Suprapubic skin (tissue), 4 donors: ENCODE data around the gene GABRB1. TPM values are rescaled to one million over a fixed set of nuclear protein-coding genes. Genes with fewer than 3 reads are reported as not detected.

Experiments used
- DNase-seq, 2 donors: peaks; one replicate each; pipeline ENCODE4 v3.0.0-alpha.2; 2019; ENCODE audit warnings: low spot score in 2 of 2
- H3K27ac ChIP-seq: fragments of 200-600 bp; sonication (generic); one replicate; pipeline ENCODE4 v1.5.1; 2019
- H3K27me3 ChIP-seq: fragments of 200-600 bp; sonication (generic); one replicate; pipeline ENCODE4 v1.5.1; 2019
- H3K36me3 ChIP-seq: fragments of 200-600 bp; sonication (generic); one replicate; pipeline ENCODE4 v1.5.1; 2019
- H3K4me1 ChIP-seq: fragments of 200-600 bp; sonication (generic); one replicate; pipeline ENCODE4 v1.5.1; 2019
- H3K4me3 ChIP-seq: fragments of 200-600 bp; sonication (generic); one replicate; pipeline ENCODE4 v1.5.1; 2019; ENCODE audit warnings: mild to moderate bottlenecking
- H3K9me3 ChIP-seq: fragments of 200-600 bp; sonication (generic); one replicate; pipeline ENCODE4 v1.5.1; 2019
- CTCF ChIP-seq, 2 donors: fragments of 200-600 bp in 1 of 2; fragments of 450-650 bp in 1 of 2; sonication (generic) in 1 of 2; IDR thresholded peaks; one replicate each; pipeline ENCODE4 v1.5.1; 2016 to 2019; ENCODE audit warnings: antibody characterized with exemption in 2 of 2, mild to moderate bottlenecking in 1 of 2, moderate library complexity in 1 of 2
- EP300 ChIP-seq: sonication (generic); formaldehyde crosslinking; IDR thresholded peaks from one replicate; pipeline ENCODE4 v1.6.1; 2017; ENCODE audit warnings: antibody characterized with exemption
- POLR2A ChIP-seq, 2 donors: fragments of 450-650 bp; IDR thresholded peaks; one replicate each; pipeline ENCODE4 v1.6.1; 2017; ENCODE audit warnings: antibody characterized with exemption in 2 of 2, mild to moderate bottlenecking in 2 of 2, moderate library complexity in 2 of 2
- POLR2AphosphoS5 ChIP-seq, 3 donors: sonication (generic); formaldehyde crosslinking; IDR thresholded peaks; one replicate each; pipeline ENCODE4 v1.6.1; 2017; ENCODE audit warnings: antibody characterized with exemption in 3 of 3
- WGBS: methylation state at CpG from one replicate; pipeline ENCODE4 v1.1.5; 2018; 5-methylcytosine and 5-hydroxymethylcytosine counted together
- total RNA-seq, 4 donors: library from RNA; depleted of rRNA; stranded (reverse); fragments of >200 nt; gene quantifications; one replicate each; pipeline ENCODE4 v1.1.0, GENCODE V29; 2016

GABRB1 gene
- total RNA-seq, 4 donors from 2014 or later = not detected

GRCh38 chr4:47463235-47463956 is 432.0 kb downstream of the GABRB1 start, which contains the start of gene COMMD8:
COMMD8 (minus strand) TSS chr4:47463702; CDS start chr4:47463651, 51 bp downstream.
- Histone ChIP-seq H3K4me1 (peaks cover 17% of the 10 kb centered on the region), H3K27ac (peak within 1 kb of the TSS; percentile 75), H3K36me3 (no peaks in the 10 kb centered on the region), H3K4me3 (peak within 1 kb of the TSS; percentile 74), H3K27me3 (no peaks in the 10 kb centered on the region), H3K9me3 (no peaks in the 10 kb centered on the region)
- peak; percentile 99 for DNase-seq
- peak in 2 of 3 donors; percentile 65 to 79 for TF ChIP-seq POLR2AphosphoS5 (IDR thresholded peaks at IDR 0.05)
- peak in 1 of 2 donors; percentile 27 for TF ChIP-seq CTCF (IDR thresholded peaks at IDR 0.05)
- TF ChIP-seq EP300 = no peak
- peak in 1 of 2 donors; percentile 29 for TF ChIP-seq POLR2A (IDR thresholded peaks at IDR 0.05)
- WGBS = under 1% methylated on average over 19 of the region's 51 CpGs

DNA sequence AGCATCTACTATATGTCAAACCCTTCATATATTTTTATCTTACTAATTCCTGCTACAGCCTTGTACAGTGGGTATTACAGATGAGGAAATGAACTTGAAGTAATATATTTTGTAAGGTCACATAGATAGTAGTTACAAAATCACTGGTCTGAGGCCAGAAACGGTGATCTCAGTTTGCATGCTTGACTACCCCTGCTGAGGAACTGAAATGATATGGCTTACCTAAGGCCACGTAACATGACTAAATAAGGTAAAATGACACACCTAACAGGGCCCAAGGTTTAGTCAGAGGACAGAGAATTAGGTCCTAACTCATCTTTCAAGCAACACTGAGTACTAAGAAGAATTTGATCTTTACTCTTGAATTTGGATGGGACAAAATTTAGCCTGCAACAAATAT is 433.6 kb downstream of the GABRB1 start:
- H3K36me3 ChIP-seq = no peaks in the 10 kb centered on the region
- H3K27ac ChIP-seq = no peak overlapping the region
- no peak overlapping the region for H3K4me3 ChIP-seq
- no peaks in the 10 kb centered on the region for H3K9me3 ChIP-seq
- DNase-seq = no peak
- H3K4me1 ChIP-seq = peaks cover 18% of the 10 kb centered on the region
- 83% methylated on average over 2 of the region's 2 CpGs for WGBS
- no peak for TF ChIP-seq POLR2A (IDR thresholded peaks at IDR 0.05)
- TF ChIP-seq EP300 = no peak
- TF ChIP-seq CTCF (IDR thresholded peaks at IDR 0.05) = no peak
- no peak for TF ChIP-seq POLR2AphosphoS5 (IDR thresholded peaks at IDR 0.05)
- no peaks in the 10 kb centered on the region for H3K27me3 ChIP-seq

DNA sequence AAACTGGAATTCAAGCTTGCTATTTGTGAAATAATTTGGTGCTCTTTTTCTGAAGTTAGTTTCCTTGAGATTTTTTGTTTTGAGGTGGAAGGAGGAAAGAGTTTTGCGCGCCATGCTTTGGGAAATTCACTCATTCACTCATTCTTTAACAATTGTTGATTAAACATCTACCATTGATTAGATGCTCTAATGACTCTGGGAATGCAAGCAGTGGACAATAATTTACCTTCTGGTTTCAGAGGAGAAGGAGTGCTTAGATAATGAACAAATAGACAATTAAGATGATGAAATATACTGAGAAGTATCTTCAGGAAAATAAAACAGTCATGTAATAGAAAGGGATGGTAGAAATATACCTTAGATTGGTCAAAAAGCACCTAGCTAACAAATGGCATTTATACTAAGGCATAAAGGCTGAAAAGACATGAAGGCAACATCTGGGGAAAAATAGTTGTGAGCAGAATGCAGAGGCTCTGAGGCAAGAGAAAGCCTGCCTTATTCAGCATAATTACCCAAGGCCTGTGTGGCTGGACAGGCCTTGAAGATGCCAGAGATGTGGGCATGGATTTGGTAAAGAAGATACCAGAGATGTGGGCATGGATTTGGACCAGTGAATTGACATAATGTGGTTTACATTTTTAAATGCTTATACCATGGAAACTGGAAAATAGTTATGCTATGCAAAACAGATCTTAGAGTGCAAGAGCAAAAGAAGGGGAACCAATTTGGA is 434.9 kb downstream of the GABRB1 start:
- WGBS = 44% methylated on average over 2 of the region's 2 CpGs
- no peak overlapping the region for H3K4me3 ChIP-seq
- no peak overlapping the region for H3K27ac ChIP-seq
- H3K4me1 ChIP-seq = peaks cover 27% of the 10 kb centered on the region
- TF ChIP-seq CTCF (IDR thresholded peaks at IDR 0.05) (no peak), POLR2AphosphoS5 (IDR thresholded peaks at IDR 0.05) (no peak), EP300 (no peak), POLR2A (IDR thresholded peaks at IDR 0.05) (no peak)
- H3K9me3 ChIP-seq = no peaks in the 10 kb centered on the region
- no peaks in the 10 kb centered on the region for H3K36me3 ChIP-seq
- no peaks in the 10 kb centered on the region for H3K27me3 ChIP-seq
- no peak for DNase-seq

DNA sequence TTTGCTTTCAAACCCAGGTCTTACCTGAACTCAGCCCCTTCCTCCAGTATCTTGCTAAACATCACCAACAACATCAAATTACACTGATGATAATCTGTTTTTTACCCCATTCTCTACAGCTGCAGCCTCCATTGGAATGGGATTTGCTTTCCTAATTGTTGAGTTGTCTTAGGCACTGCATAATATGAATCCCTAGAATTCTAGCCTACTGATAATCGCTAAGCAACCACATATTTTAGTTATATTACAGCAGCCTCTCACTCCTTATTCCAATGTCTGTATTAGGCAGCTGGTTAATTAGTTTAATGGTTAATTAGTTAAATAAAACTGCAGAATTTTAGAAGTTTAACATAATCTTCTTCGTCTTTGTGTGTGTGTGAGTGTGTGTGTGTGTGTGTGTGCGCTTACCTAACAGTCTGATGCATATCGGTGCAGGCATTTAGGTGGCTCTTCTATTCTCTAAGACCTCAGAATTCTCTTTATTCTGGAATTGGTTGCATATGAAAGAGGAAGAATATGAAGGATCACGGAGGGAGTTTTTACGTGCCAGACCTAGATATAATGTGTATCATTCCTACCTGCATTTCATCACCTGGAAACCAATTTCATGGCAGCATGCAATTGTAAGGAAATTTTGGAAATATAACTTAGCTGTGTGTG is 437.5 kb downstream of the GABRB1 start:
- Histone ChIP-seq H3K4me1 (peaks cover 17% of the 10 kb centered on the region), H3K27me3 (no peaks in the 10 kb centered on the region), H3K4me3 (no peak overlapping the region), H3K27ac (no peak overlapping the region), H3K9me3 (no peaks in the 10 kb centered on the region), H3K36me3 (no peaks in the 10 kb centered on the region)
- no peak for DNase-seq
- 89% methylated on average over 6 of the region's 6 CpGs for WGBS
- TF ChIP-seq EP300 = no peak
- TF ChIP-seq CTCF (IDR thresholded peaks at IDR 0.05) = no peak
- TF ChIP-seq POLR2A (IDR thresholded peaks at IDR 0.05) = no peak
- no peak for TF ChIP-seq POLR2AphosphoS5 (IDR thresholded peaks at IDR 0.05)

- TF ChIP-seq POLR2A (IDR thresholded peaks at IDR 0.05) (no peak), EP300 (no peak), CTCF (IDR thresholded peaks at IDR 0.05) (no peak), POLR2AphosphoS5 (IDR thresholded peaks at IDR 0.05) (no peak)
- Histone ChIP-seq H3K4me1 (peaks cover 15% of the 10 kb centered on the region), H3K4me3 (no peak overlapping the region), H3K27ac (no peak overlapping the region), H3K27me3 (no peaks in the 10 kb centered on the region), H3K9me3 (no peaks in the 10 kb centered on the region), H3K36me3 (no peaks in the 10 kb centered on the region)
- WGBS = 79% methylated on average over 3 of the region's 3 CpGs
- no peak for DNase-seq
Measured at GRCh38 chr4:47469951-47470350, 438.6 kb downstream of the GABRB1 start.
